ENCODE measurements around the gene VAC14. TPM values are rescaled to one million over a fixed set of nuclear protein-coding genes. Genes with fewer than 3 reads are reported as not detected.

The VAC14 gene
- total and polyA plus RNA-seq, 2 experiments from 2014 or later: 42.3 to 77.7 TPM

DNA sequence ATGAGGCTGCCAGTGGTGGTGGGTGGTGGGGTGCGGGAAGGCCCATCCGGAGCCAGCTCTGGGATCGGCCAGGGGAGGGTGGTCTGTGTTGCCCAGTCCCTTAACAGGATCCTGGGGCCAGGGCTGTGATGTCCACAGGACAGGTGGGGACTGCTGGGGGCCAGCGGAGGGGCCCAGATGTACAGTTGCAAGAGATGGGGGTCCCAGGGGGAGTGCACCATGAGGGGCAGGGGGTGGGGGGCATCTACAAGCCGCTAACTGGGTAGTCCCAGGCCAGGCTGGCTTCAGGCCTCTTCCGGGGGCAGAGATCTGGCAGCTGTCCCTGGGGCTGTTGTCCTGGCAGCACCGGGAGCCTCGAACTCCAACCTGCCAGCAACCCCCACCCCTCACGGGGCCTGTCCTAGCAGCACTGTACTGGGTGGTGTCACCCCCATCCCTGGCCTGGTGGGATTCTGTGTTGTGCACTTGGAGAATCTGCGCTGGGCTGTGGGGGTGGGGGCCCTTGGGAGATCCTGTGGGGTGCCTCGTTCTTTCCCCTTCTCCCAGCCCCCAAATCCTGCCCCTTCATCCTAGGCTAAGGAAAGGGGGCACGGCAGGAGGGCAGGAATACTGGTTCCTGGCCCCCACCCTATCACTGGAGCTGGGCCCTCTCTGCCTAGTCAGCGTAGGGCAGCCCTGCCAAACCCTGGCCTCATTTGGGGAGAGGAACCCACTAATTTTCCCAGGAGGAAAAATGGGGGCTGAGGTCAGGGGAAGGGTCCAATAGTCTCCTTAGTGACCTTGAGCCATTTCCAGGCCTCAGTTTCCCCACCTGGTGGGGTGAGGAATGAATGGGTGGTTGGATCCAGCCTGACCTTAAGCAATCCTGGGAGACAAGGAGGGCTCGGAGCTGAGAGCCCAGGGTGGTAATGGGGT, 116.6 kb downstream of the VAC14 start (continued):
- no peak for TF ChIP-seq CTCF (conservative IDR thresholded peaks at IDR 0.05; ENCODE audit: low read depth in 2 of 2)
- TF ChIP-seq, protein P1, sequence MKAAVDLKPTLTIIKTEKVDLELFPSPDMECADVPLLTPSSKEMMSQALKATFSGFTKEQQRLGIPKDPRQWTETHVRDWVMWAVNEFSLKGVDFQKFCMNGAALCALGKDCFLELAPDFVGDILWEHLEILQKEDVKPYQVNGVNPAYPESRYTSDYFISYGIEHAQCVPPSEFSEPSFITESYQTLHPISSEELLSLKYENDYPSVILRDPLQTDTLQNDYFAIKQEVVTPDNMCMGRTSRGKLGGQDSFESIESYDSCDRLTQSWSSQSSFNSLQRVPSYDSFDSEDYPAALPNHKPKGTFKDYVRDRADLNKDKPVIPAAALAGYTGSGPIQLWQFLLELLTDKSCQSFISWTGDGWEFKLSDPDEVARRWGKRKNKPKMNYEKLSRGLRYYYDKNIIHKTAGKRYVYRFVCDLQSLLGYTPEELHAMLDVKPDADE (IDR thresholded peaks at IDR 0.05): no peak
- no peak for TF ChIP-seq POLR2AphosphoS5 (IDR thresholded peaks at IDR 0.05; ENCODE audit: low read depth)
- TF ChIP-seq ZNF114 (CRISPR knock-in tag; IDR thresholded peaks at IDR 0.05): no peak
- no peak for TF ChIP-seq STAT1 (IDR thresholded peaks at IDR 0.05; ENCODE audit: unreplicated experiment)

DNA sequence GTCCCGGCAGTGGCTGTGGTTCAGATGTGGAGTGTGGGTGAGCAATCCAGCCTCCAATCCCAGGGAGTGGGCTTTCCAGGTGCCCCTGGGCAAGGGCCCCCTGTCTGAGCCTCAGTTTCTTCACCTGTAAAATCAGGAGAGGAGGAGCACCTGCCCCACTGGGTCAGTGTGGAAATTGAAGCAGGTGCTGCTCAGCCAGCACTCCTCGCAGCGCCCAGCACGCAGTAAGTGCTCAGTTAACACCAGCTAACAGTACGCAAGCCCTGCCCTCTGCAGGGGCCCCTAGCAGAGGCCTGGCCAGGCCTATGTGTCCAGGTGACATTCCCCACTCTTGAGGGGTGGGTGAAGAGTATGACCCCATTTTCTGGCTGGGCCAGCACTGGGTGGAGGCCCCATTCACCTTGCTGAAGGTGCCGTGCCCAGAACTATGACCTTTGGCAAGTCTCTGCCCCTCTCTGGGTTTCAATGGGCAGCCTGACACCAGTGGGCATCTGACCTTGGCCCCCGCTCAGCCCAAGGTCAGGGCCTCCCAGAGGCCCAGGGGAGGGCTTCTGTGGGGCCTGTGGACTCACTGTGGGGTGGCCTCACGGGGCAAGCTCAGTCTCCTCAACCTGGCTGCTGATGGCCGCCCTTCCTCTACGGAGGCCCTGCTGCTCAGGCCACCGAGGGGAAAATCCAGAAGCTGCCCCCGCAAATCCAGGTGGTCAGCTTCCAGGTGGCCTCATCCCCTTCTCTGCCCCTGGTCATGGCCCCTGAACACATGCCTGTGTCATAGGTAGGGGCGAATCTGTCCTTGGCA, 117.6 kb downstream of the VAC14 start:
- Histone ChIP-seq H3K9me2 (ENCODE audit: insufficient read depth) (no peaks in the 10 kb centered on the region), H3K27ac (ENCODE audit: low read depth) (no peak overlapping the region), H2AFZ (no peak overlapping the region), H3K79me2 (replicated peaks; ENCODE audit: insufficient read depth) (no peaks in the 10 kb centered on the region), H3K4me3 (no peak overlapping the region), H3K27me3 (ENCODE audit: insufficient read depth) (peaks cover 8% of the 10 kb centered on the region), H3F3A (replicated peaks; ENCODE audit: low read depth) (peaks cover 23% of the 10 kb centered on the region; the same call in 1 of the 2 replicates), H3K4me1 (ENCODE audit: insufficient read depth) (peaks cover 17% of the 10 kb centered on the region), H3K36me3 (ENCODE audit: insufficient read depth) (no peaks in the 10 kb centered on the region), H4K20me1 (replicated peaks; ENCODE audit: insufficient read depth) (peaks cover 4% of the 10 kb centered on the region), H3K4me2 (no peak overlapping the region)
- no peak overlapping the region for H3K4me3 Mint-ChIP-seq
- DNase-seq (ENCODE audit: low spot score) (no peak), ATAC-seq (no peak)
- peaks cover 29% of the 10 kb centered on the region for H3K4me1 Mint-ChIP-seq
- H3K27ac Mint-ChIP-seq: no peak overlapping the region
- no peaks in the 10 kb centered on the region; the same call in 2 of the 3 replicates for H3K9me3 Mint-ChIP-seq
- H3K27me3 Mint-ChIP-seq (ENCODE audit: insufficient read depth, low read depth, poor library complexity): peaks cover 21% of the 10 kb centered on the region
- TF ChIP-seq EZH2 (IDR thresholded peaks at IDR 0.05; ENCODE audit: low read depth, unreplicated experiment) (no peak), POLR2AphosphoS5 (IDR thresholded peaks at IDR 0.05; ENCODE audit: low read depth) (no peak), REST (IDR thresholded peaks at IDR 0.05; ENCODE audit: unreplicated experiment) (no peak), EZH2phosphoT487 (IDR thresholded peaks at IDR 0.05; ENCODE audit: unreplicated experiment) (no peak), CREB1 (CRISPR knock-in tag; IDR thresholded peaks at IDR 0.05; ENCODE audit: low read depth) (no peak), STAT1 (IDR thresholded peaks at IDR 0.05; ENCODE audit: unreplicated experiment) (no peak), CTCF (conservative IDR thresholded peaks at IDR 0.05; ENCODE audit: low read depth in 2 of 2) (no peak), JUNB (IDR thresholded peaks at IDR 0.05; ENCODE audit: unreplicated experiment) (no peak), ZNF331 (CRISPR knock-in tag; IDR thresholded peaks at IDR 0.05; ENCODE audit: low read depth) (no peak), ZNF114 (CRISPR knock-in tag; IDR thresholded peaks at IDR 0.05) (no peak), NANOG (IDR thresholded peaks at IDR 0.05; ENCODE audit: borderline replicate concordance) (no peak)
- TF ChIP-seq, protein P1 (IDR thresholded peaks at IDR 0.05): no peak
- peaks cover 1% of the 10 kb centered on the region; the same call in 1 of the 3 replicates for H3K36me3 Mint-ChIP-seq (ENCODE audit: low read depth)

Data from GM23338 (cell line).